CMK (cell line): ENCODE results near the gene ERBB3.
"Not testable (repeated sequence)": the region's sequence is repeated elsewhere in the genome, so short reads cannot be mapped to it uniquely, and the experiment has no call there.

Source experiments
- DNase-seq: peaks from one replicate; pipeline ENCODE4 v3.0.0-alpha.2; 2010; ENCODE audit warnings: low read depth

ERBB3 gene

DNA sequence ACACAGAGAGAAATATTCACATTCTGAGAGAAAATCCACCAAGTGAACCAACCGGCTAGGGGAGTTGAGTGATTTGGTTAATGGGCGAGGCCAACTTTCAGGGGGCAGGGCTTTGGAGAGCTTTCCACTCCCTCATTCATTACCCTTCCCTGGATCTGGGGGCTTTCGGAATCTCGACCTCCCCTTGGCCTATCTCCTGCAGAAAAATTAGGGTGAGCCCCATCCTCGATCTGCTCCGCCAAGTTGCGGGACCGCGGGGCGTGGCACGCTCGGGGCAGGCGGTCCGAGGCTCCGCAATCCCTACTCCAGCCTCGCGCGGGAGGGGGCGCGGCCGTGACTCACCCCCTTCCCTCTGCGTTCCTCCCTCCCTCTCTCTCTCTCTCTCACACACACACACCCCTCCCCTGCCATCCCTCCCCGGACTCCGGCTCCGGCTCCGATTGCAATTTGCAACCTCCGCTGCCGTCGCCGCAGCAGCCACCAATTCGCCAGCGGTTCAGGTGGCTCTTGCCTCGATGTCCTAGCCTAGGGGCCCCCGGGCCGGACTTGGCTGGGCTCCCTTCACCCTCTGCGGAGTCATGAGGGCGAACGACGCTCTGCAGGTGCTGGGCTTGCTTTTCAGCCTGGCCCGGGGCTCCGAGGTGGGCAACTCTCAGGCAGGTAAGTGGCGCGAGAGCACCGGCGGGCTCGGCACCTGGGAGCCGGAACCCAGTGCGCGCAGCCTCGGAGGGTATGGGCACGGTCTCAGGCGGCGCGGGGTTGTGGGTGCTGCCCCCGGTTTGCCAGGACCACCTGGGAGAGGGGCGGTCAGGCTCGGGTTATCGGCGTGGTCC lies at the start of gene ERBB3:
Gene ERBB3, plus strand, starts transcription at position 443 of the 833 bp plus-strand sequence. Its CDS starts 136 bp downstream, at position 579.
- no peak for DNase-seq

DNA sequence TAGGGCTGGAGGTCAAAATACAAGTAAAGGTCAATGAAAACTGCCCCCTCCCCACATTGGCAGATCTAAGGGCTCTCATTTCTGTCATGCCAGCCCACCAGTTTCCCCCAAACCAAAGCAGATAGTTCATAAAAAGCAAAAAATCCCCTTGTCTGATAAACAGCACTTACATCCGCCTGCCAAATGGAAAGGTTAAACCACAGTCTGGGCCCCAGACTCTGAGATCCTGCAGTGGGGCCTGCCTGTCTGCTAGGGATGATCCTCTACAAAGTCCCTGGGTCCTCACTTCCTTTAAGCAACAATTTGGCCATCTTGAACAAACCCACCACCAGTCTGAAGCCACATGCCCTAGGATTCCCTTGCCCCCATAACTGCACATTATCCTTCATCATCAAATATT lies 48.0 kb upstream of the ERBB3 start:
- DNase-seq: no peak

DNA sequence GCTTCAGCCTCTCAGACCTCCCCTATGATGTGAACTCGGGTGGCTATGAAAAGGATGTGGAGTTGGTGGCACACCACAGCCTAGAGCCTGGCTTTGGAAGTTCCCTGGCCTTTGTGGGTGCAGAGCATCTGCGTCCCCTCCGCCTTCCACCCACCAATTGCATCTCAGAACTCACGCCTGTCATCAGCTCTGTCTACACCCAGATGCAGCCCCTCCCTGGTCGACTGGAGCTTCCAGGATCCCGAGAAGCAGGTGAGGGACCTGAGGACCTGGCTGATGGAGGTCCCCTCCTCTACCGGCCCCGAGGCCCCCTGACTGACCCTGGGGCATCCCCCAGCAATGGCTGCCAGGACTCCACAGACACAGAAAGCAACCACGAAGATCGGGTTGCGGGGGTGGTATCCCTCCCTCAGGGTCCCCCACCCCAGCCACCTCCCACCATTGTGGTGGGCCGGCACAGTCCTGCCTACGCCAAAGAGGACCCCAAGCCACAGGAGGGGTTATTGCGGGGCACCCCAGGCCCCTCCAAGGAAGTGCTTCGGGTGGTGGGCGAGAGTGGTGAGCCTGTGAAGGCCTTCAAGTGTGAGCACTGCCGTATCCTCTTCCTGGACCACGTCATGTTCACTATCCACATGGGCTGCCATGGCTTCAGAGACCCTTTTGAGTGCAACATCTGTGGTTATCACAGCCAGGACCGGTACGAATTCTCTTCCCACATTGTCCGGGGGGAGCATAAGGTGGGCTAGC lies 45.2 kb upstream of the ERBB3 start:
- DNase-seq: no peak

DNA sequence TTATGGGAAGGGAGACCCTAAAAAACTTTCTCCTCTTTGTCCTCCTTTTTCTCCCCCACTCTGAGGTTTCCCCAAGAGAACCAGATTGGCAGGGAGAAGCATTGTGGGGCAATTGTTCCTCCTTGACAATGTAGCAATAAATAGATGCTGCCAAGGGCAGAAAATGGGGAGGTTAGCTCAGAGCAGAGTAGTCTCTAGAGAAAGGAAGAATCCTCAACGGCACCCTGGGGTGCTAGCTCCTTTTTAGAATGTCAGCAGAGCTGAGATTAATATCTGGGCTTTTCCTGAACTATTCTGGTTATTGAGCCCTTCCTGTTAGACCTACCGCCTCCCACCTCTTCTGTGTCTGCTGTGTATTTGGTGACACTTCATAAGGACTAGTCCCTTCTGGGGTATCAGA lies 42.8 kb upstream of the ERBB3 start:
- DNase-seq: no peak

- DNase-seq: no peak
These were observed 41.8 kb upstream of the ERBB3 start for GRCh38 chr12:56038022-56038655.

GRCh38 chr12:56040151-56040550 lies 39.8 kb upstream of the ERBB3 start:
- DNase-seq: no peak

DNA sequence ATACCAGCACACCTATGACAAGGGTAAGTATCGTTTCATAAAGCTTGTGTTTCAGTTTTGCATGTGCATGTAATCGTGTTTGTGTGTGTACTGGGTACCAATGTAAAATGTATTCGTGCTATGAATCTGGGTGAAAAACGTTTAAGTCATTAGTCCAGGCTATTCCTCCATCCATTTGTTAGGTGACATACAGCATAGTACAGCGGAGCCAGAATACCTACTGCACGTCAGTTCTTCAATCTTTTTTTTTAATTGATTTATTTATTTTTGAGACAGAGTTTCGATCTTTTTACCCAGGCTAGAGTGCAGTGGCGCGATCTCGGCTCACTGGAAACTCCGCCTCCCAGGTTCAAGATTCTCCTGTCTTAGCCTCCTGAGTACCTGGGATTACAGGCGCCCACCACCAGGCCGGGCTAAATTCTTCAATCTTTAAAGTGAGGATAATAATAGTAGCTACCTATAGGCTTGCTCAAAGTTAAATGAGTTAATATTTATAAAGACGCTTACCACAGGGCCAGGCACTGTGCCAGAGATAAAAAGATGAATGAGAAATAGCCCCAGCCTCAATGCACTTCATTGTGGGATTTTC lies 38.9 kb upstream of the ERBB3 start:
- no peak for DNase-seq

DNA sequence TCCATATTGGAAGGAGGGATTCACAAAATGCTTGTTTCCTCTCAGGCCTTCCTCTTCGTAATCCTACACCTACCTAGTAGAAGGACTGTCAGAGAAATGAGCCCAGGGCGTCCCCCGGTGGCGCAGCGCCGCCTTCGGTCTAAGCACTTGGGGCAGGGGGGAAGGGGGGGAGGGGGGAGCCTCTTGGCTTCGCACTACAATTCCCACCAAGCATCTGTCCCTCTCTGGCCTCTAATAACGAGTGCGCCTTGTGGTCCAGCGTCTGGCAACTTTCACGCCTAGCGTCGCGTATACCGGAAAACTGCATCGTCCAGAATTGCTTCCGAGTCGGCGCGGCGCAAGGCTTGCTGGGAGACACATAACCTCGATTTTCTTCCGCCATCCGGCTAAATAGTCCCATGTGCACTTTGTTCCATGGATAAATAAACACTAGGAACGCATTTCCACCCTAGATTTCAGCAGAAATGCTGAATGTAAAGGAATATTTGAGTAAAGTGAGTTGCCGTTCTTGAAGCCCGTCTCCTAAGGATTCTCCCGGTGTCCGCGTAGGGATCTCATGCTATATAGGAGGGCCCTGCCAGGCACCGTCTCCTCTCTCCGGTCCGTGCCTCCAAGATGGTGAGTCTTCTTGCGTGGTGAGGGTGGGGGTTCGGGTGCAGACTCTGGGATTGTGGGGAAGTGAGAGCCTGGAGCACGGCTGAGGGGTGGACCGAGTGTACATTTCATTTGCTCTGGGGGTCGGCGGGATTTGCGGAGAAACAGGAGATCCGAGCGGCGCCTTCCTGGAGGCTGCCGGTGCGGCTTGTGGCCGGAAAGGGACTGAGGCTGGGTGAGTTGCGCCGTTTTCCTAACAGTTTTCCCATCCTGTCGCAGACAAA lies 38.2 kb upstream of the ERBB3 start, which contains the start of gene RPS26:
Gene RPS26, plus strand, starts transcription at position 367 of the 878 bp plus-strand sequence. Its CDS starts 249 bp downstream, at position 616.
- peak; percentile 98 for DNase-seq

DNA sequence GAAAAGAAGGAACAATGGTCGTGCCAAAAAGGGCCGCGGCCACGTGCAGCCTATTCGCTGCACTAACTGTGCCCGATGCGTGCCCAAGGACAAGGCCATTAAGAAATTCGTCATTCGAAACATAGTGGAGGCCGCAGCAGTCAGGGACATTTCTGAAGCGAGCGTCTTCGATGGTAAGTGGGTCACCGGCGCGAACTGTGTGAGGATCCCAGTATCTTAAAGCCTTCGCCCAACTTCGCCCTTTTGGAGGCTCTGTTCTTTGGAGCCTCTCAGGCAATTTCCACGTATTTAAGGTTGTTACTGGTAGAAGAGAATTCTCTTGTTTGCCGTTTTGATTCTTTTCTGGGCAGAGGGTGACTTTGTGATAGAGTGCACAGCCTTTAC lies 37.5 kb upstream of the ERBB3 start:
- DNase-seq: not testable (repeated sequence)

DNA sequence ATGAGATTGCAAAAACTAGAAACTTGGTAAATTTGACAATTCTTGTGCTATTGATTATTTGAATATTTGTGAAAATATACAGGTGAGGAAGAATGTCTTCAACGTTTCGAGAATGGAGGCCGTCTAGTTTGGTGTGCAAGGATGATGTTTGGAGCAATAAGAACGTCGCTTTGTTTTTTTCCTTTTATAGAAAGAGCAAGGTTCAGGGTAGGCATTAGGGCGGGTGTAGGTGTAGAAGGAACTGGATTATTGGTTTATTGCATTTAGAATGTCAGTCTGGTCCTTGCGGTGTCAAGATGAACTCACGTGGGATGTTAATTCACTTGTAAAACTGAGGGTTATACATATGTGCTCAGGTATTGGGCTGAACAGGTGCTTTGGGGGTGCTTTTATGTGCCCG lies 37.1 kb upstream of the ERBB3 start:
- no peak for DNase-seq

DNA sequence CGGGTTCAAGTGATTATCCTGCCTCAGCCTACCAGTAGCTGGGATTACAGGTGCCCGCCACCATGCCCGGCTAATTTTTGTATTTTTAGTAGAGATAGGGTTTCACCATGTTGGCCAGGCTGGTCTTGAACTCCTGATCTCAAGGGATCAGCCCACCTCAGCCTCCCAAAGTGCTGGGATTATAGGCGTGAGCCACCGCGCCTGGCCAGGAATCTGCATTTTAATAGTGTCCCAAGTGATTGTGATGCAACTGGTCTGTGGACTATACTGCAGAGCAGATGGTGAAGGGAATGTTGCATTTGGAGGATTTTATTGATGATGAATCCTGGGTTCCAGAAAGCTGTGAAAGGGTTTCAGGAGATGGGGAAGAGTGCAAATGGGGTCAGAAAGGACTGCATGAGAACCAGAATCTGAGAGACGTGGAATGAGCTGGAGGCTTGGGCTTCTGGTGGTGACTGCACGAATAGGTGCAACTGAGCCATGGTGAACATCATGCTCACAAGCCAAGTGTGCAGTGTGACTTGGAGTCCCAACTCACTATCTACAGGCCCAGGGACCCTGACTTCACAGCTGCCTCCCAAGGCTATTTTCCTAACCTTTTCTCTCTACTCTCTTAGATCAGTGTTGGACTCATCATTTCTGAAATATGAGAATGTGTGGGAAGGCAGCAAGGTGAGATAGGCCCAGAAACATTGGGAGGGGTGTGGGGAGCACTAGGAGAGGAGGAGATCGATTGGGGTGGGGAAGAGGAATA lies 33.8 kb upstream of the ERBB3 start:
- no peak for DNase-seq

- DNase-seq: no peak
These were observed 26.5 kb upstream of the ERBB3 start for GRCh38 chr12:56053407-56053893.

DNA sequence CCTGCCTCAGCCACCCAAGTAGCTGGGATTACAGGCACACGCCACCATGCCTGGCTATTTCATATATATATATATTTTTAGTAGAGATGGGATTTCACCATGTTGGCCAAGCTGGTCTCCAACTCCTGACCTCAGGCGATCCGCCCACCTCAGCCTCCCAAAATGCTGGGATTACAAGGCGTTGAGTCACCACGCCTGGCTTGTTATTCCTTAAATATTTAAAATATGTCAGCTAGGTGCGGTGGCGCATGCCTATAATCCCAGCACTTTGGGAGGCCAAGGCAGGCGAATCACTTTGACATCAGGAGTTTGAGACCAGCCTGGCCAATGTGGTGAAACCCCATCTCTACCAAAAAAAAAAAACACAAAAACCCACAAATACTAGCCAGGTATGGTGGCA lies 20.0 kb upstream of the ERBB3 start:
- not testable (repeated sequence) for DNase-seq

GRCh38 chr12:56061982-56062381 lies 18.0 kb upstream of the ERBB3 start:
- no peak for DNase-seq

- DNase-seq: no peak
These were observed 17.0 kb upstream of the ERBB3 start for GRCh38 chr12:56062996-56063395.

DNA sequence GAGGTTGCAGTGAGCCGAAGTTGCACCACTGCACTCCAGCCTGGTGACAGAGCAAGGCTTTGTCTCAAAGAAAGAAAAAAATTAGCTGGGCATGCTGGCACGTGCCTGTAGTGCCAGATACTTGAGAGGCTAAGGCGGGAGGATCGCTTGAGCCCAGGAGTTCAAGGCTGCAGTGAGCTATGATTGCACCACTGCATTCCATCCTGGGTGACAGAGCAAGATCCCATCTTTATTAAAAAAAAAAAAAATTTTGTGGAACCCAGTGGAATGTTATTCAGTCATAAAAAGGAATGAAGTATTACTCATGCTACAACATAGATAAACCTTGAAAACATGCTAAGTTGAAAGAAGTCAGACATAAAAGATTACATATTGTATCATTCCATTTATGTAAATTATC lies 8.3 kb upstream of the ERBB3 start:
- DNase-seq: no peak

DNA sequence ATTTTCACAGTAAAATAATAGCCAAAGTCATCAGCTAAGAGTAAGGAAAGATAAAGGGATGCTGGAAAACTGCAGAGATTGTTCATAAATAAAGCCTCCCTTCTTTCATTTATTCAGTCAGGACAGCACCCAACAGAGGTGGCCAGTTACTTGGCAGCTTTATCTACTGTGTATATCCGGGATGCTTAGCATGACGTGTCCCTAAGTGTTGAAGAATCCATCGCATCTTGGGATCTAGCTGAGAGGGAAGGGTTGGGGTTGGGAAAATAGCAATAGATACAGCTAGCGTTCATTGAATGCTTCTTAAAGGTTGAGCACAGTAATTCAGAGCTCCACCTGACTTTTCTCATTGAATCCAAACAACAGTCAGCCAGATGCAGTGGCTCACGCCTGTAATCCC lies 5.6 kb upstream of the ERBB3 start:
- no peak for DNase-seq

GRCh38 chr12:56077966-56078365 lies 2.0 kb upstream of the ERBB3 start:
- not testable (repeated sequence) for DNase-seq

- DNase-seq: no peak
These were observed 1.5 kb upstream of the ERBB3 start for GRCh38 chr12:56078427-56078826.

DNA sequence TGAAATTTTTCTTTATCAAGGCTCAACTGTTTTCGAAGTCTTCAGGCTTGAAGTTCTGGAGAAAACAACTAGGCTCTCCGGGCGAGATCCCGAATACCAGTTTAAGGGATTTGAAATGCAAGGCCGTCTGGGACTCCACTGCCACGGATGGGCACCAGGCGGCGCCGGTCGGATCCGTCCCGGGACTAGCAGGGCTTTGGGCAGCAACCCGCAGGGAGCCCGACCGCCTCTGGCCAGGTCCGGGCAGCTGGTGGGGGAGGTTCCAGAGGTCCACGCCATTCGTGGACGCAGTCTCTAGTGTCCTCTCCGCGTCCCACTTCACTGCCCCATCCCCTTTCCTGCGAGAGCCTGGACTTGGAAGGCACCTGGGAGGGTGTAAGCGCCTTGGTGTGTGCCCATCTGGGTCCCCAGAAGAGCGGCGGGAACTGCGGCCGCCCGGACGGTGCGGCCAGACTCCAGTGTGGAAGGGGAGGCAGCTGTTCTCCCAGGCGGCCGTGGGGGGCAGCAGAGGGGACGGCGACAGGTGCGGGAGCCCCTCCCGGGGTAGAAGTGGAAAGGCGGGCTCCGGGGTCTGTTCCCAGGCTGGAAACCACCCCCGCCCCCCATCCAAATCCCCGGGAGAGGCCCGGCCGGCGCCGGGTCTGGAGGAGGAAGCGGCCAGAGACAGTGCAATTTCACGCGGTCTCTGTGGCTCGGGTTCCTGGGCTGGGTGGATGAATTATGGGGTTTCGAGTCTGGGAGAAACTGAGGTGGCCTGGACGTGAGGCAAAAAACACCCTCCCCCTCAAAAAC lies 838 bp upstream of the ERBB3 start:
- peak; percentile 36 for DNase-seq
